ENCODE results near the gene KRTAP12-3.
"Not testable (repeated sequence)": the region's sequence is repeated elsewhere in the genome, so short reads cannot be mapped to it uniquely, and the experiment has no call there.

The KRTAP12-3 gene

DNA sequence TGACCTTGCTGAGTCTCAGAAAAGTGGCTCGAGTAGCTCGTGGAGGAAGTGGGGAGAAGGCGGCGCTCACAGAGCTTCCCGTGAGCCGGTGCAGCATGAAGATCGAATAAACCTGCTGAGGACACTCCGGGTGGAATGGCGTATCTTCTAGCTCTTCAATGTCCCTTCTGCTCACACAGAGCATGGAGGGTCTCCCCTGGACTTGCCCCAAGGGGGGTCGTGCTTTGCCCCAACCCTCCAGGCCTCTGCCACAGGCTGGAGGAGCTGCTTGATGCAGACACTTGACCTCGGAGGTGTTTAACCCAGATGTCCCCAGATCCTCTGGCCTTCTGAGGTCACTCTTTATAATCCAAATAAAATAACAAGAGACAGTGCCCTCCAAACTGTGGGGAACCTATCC, 37.0 kb downstream of the KRTAP12-3 start:
- Histone ChIP-seq H3K9ac (no peak overlapping the region), H4K20me1 (ENCODE audit: insufficient read depth) (no peaks in the 10 kb centered on the region), H3K27ac (no peak overlapping the region), H2AFZ (ENCODE audit: low read depth) (no peak overlapping the region), H3K4me3 (IDR thresholded peaks at IDR 0.05; ENCODE audit: insufficient read depth, low read depth, low read length) (no peak overlapping the region), H3K36me3 (ENCODE audit: insufficient read depth) (no peaks in the 10 kb centered on the region), H3K4me2 (no peak overlapping the region), H3K27me3 (ENCODE audit: insufficient read depth, low read depth) (peaks cover 67% of the 10 kb centered on the region), H3K79me2 (ENCODE audit: insufficient read depth, low read depth) (no peaks in the 10 kb centered on the region), H3K4me1 (ENCODE audit: low read depth, poor library complexity, severe bottlenecking) (no peaks in the 10 kb centered on the region)
- TF ChIP-seq, protein P1, sequence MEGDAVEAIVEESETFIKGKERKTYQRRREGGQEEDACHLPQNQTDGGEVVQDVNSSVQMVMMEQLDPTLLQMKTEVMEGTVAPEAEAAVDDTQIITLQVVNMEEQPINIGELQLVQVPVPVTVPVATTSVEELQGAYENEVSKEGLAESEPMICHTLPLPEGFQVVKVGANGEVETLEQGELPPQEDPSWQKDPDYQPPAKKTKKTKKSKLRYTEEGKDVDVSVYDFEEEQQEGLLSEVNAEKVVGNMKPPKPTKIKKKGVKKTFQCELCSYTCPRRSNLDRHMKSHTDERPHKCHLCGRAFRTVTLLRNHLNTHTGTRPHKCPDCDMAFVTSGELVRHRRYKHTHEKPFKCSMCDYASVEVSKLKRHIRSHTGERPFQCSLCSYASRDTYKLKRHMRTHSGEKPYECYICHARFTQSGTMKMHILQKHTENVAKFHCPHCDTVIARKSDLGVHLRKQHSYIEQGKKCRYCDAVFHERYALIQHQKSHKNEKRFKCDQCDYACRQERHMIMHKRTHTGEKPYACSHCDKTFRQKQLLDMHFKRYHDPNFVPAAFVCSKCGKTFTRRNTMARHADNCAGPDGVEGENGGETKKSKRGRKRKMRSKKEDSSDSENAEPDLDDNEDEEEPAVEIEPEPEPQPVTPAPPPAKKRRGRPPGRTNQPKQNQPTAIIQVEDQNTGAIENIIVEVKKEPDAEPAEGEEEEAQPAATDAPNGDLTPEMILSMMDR (conservative IDR thresholded peaks at IDR 0.05; ENCODE audit: low read depth, low read length) = no peak

DNA sequence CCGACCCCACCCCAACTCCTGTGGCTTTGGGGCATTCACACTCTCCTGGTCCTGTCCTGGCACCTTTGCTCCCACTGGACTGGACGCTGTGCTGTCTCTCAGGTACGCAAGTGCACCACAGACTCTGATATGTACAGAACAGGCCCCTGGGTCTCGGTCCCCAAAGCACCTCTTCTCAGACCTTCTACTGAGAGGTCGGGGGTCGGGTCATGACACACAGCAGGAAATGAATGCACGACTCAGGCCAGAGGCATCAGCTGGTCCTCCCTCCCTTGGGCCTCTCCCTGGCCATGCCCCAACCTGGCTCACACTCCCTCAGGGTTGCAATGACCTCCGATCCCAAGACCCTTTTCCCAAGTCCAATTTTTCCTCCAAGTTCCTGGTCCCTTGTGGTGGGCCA, 37.5 kb downstream of the KRTAP12-3 start:
- Histone ChIP-seq H3K4me1 (ENCODE audit: low read depth, poor library complexity, severe bottlenecking) (no peaks in the 10 kb centered on the region), H3K27ac (no peak overlapping the region), H2AFZ (ENCODE audit: low read depth) (no peak overlapping the region), H3K9ac (no peak overlapping the region), H3K27me3 (ENCODE audit: insufficient read depth, low read depth) (peaks cover 71% of the 10 kb centered on the region), H3K79me2 (ENCODE audit: insufficient read depth, low read depth) (no peaks in the 10 kb centered on the region), H4K20me1 (ENCODE audit: insufficient read depth) (no peaks in the 10 kb centered on the region), H3K4me3 (IDR thresholded peaks at IDR 0.05; ENCODE audit: insufficient read depth, low read depth, low read length) (no peak overlapping the region), H3K4me2 (no peak overlapping the region), H3K36me3 (ENCODE audit: insufficient read depth) (no peaks in the 10 kb centered on the region)
- TF ChIP-seq, protein P1 (conservative IDR thresholded peaks at IDR 0.05; ENCODE audit: low read depth, low read length) = no peak

GRCh38 chr21:44695641-44696040, 37.9 kb downstream of the KRTAP12-3 start:
- H3K4me2 ChIP-seq = no peak overlapping the region
- TF ChIP-seq, protein P1 (conservative IDR thresholded peaks at IDR 0.05; ENCODE audit: low read depth, low read length) = no peak
- no peaks in the 10 kb centered on the region for H3K4me1 ChIP-seq (ENCODE audit: low read depth, poor library complexity, severe bottlenecking)
- no peaks in the 10 kb centered on the region for H4K20me1 ChIP-seq (ENCODE audit: insufficient read depth)
- H3K27ac ChIP-seq = no peak overlapping the region
- peaks cover 76% of the 10 kb centered on the region for H3K27me3 ChIP-seq (ENCODE audit: insufficient read depth, low read depth)
- no peaks in the 10 kb centered on the region for H3K79me2 ChIP-seq (ENCODE audit: insufficient read depth, low read depth)
- no peak overlapping the region for H3K4me3 ChIP-seq (IDR thresholded peaks at IDR 0.05; ENCODE audit: insufficient read depth, low read depth, low read length)
- H2AFZ ChIP-seq (ENCODE audit: low read depth) = no peak overlapping the region
- no peak overlapping the region for H3K9ac ChIP-seq
- H3K36me3 ChIP-seq (ENCODE audit: insufficient read depth) = no peaks in the 10 kb centered on the region

- H3K27me3 ChIP-seq (ENCODE audit: insufficient read depth, low read depth) = peaks cover 82% of the 10 kb centered on the region
These were observed 38.8 kb downstream of the KRTAP12-3 start for GRCh38 chr21:44696572-44696971.

GRCh38 chr21:44697172-44697810, 39.6 kb downstream of the KRTAP12-3 start, which contains the start of gene KRTAP10-12:
TSS of gene KRTAP10-12 (plus strand) at chr21:44697172. CDS start at chr21:44697202, 30 bp downstream.
- not testable (repeated sequence) for H3K4me2 ChIP-seq

More at GRCh38 chr21:44696572-44696971, 38.8 kb downstream of the KRTAP12-3 start:
- H3K27ac ChIP-seq = no peak overlapping the region
- no peaks in the 10 kb centered on the region for H3K79me2 ChIP-seq (ENCODE audit: insufficient read depth, low read depth)
- H3K9ac ChIP-seq = no peak overlapping the region
- H3K4me3 ChIP-seq (IDR thresholded peaks at IDR 0.05; ENCODE audit: insufficient read depth, low read depth, low read length) = no peak overlapping the region
- no peaks in the 10 kb centered on the region for H3K4me1 ChIP-seq (ENCODE audit: low read depth, poor library complexity, severe bottlenecking)
- H2AFZ ChIP-seq (ENCODE audit: low read depth) = no peak overlapping the region
- no peaks in the 10 kb centered on the region for H4K20me1 ChIP-seq (ENCODE audit: insufficient read depth)
- no peaks in the 10 kb centered on the region for H3K36me3 ChIP-seq (ENCODE audit: insufficient read depth)
- TF ChIP-seq, protein P1 (conservative IDR thresholded peaks at IDR 0.05; ENCODE audit: low read depth, low read length) = no peak
- no peak overlapping the region for H3K4me2 ChIP-seq

More at GRCh38 chr21:44697172-44697810, 39.6 kb downstream of the KRTAP12-3 start, which contains the start of gene KRTAP10-12:
- peaks cover 83% of the 10 kb centered on the region for H3K27me3 ChIP-seq (ENCODE audit: insufficient read depth, low read depth)
- not testable (repeated sequence) for H3K4me1 ChIP-seq (ENCODE audit: low read depth, poor library complexity, severe bottlenecking); H3K4me3 ChIP-seq (IDR thresholded peaks at IDR 0.05; ENCODE audit: insufficient read depth, low read depth, low read length); H3K79me2 ChIP-seq (ENCODE audit: insufficient read depth, low read depth); H3K9ac ChIP-seq; H3K27ac ChIP-seq; H3K36me3 ChIP-seq (ENCODE audit: insufficient read depth); H4K20me1 ChIP-seq (ENCODE audit: insufficient read depth); H2AFZ ChIP-seq (ENCODE audit: low read depth)
